HTR-8/SVneo (cell line): ENCODE data around the gene PDE4A.

ENCODE experiments used
- DNase-seq: peaks from one replicate; pipeline ENCODE4 v3.0.0; 2011; ENCODE audit warnings: low spot score, mixed read lengths; ENCODE audit not compliant: insufficient read length
- FAIRE-seq: peaks from 2 replicates; lab custom pipeline; 2011; peaks lifted over from hg19 to GRCh38; lab: Jason Lieb, UNC

PDE4A gene

DNA sequence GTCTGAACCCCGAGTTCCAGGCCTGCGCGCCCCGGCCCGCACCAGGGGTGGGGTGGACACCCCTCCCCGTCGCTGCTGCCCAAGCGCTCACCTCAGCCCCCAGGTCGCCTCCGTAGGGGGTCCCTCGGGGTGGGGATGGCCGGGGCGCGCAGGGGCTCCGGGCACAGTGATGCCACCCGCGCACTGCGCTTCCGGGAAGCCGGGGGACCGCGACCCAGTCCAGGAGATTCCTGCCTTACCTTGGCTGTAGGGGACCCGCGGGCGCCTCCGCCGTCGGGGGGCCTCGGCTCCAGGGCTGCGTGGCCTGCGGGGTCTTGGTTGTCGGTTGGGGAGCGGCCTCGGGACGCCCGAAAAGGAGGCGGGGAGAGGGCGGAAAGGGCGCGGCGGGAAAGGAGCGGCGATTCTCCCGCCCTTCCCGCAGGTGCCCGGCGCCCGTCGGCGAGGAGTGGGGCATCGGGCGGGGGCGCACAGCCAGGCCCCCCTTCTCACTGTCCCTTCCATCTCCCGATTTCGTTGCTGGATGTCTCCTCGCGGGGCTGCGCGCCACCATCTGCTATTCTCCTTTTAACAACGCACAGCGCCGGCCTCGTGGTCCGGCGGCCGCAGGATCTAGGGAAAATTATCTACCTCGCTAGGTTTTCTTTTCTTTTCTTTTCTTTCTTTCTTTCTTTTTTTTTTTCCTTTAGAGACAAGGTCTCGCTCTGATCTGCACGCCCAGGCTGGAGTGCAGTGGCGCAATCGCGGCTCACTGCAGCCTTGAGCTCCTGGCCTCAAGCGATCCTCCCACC is 82.9 kb downstream of the PDE4A start, which contains the start of gene KEAP1:
Gene KEAP1 (minus strand): TSS at position 355 of the 788 bp plus-strand sequence. CDS start 3,323 bp downstream, outside the sequence.
- peak; percentile 34 for DNase-seq
- peak; percentile 20 for FAIRE-seq

DNA sequence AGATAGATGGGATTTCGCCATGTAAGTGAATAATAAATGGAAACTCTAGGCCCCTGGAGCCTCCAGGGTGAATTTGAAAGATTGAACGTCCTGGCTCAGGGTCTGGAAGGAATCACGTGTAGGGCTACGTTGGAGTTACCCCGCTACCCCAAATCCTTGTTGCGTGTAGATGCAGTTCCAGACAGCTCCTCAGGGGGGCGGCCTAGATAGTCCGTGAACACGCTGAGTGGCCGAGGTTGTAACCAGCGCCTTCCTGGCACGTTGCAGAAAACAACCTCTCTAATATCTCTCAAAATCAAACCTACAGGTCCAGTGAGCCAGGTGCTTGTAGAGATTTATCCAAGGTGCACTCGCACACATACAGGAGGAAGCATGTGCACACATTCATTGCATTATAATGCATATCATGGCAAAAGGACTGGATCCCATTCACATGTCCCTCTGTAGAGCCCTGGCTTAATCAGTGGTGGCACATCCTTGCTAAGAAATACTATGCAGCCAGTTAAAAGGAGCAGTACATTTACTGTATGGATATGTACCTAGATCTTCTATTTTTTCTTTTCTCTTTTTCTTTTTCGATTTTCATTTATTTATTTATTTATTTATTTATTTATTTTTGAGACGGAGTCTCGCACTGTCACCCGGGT is 85.4 kb downstream of the PDE4A start:
- FAIRE-seq: peak; percentile 62
- DNase-seq: peak; percentile 51

DNA sequence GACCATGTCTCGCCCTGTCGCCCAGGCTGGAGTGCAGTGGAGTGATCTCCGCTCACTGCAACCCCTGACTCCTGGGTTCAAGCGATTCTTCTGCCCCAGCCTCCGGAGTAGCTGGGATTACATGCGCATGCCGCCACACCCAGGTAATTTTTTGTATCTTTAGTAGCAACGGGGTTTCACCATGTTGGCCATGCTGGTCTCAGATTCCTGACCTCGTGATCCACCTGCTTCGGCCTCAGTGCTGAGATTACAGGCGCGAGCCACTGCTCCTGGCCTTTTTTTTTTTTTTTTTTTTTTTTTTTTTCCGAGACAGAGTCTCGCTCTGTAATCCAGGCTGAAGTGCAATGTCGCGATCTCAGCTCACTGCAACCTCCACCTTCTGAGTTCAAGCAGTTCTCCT is 87.7 kb downstream of the PDE4A start:
- no peak for FAIRE-seq
- DNase-seq: no peak

DNA sequence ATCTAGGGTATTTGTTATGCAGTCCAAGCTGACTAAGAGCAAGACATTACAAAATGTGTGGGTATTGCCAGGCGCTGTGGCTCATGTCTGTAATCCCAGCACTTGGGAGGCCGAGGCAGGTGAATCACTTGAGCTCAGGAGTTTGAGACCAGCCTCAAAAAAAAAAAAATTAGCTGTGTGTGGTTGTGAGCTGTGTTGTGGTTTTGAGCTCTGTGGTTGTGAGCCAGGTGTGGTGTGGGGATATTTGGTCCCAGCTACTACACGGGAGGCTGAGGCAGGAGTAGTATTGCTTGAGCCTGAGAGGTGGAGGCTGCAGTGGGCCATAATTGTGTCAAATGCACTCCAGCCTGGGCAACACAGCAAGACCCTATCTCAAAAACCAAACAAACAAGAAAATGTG is 88.4 kb downstream of the PDE4A start:
- no peak for DNase-seq
- no peak for FAIRE-seq

DNA sequence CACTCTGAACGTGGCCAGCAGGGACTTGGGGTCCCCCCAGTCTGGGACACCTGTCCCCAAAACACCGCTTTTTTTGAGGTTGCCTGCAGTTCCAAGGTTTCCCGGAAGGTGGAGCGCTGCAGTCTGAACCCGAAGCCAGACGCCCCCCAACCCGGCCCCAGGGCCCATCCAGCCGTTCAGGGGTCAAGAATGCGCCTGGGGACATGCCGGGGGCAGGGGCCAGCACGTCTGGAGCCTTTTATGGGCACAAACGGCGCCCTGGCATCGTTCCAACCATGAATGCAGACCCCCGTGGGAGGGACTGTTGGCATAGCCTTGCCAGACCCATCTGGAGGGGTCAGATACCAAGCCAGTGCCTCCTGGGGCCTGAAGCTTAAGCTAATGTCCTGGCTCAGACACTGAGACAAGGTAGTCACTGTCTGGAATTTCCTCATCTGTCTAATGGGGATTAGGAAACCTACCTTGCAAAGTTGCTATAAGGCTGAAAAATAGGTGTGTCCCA is 90.0 kb downstream of the PDE4A start:
- FAIRE-seq: no peak
- peak; percentile 62 for DNase-seq

DNA sequence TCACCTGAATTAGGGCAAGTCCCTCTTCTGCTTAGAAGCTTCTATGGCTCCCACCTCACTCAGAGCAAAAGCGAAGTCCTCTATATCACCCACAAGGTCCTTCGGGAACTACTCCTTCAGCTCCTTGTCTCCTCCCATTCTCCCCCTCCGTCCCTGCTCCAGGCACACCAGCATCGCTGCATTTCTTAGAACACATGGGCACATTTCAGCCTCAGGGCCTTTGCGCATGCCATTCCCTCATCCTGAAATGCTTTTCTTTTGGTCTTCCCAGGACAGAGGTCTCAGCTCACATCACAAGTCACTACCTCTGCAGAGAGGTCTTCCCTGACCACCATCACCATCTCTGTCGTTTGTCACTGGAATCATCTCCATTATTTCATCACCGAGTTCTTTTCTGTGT is 92.9 kb downstream of the PDE4A start:
- DNase-seq (no peak), FAIRE-seq (no peak)

DNA sequence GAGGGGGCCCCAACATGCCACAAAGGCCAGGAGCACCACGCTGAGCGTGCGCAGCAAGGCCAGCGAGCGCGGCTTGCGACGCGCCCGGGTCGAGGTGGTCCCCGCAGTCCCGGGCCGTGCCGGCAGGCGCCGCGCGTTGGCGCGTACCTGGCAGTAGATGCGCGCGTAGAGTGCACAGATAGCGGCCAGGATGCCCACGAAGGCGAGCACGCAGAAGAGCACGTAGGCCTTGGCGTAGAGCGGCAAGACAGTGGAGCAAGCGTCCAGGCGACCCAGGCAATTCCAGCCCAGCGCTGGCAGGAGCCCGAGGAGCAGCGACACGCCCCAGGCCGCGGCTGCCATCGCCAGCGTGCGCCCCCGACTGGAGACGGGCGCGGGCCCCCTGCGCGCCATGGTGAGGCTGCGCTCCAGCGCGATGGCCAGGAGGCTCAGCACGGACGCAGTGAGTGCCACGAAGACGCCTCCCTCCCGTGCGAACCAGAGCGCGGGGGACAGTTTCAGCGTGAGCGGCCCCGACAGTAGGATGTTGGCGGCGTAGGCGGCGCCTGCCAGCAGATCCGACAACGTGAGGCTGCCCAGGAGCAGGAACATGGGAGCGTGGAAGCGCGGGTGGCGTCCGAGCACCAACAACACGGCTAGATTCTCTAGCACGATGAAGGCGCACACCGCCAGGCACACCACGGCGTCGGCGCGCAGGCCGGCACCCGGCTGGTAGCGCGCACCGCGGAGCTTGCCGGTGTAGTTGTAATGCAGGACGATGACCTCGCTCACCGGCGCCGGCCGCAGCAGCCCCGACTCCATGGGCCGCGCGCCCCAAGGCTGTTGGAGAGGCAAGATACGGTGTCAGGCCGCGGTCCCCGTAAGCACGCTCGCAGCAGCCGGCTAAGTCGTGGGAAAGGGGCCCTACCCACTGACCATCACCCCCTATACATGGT is 94.1 kb downstream of the PDE4A start:
- DNase-seq (no peak), FAIRE-seq (no peak)

DNA sequence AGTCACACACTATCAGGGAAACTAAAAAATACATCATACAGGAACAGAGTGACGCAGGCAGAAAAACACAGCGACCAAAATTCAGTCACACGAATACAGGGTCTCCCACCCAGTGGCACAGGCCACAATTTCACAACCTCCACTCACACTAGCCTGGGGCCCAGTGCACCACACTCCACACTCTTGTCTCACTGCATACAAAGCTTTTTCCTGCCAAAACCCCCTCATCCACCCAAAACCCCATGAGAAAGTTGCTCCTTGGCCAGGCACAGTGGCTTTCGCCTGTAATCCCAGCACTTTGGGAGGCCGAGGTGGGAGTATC is 95.7 kb downstream of the PDE4A start:
- no peak for FAIRE-seq
- DNase-seq: no peak

DNA sequence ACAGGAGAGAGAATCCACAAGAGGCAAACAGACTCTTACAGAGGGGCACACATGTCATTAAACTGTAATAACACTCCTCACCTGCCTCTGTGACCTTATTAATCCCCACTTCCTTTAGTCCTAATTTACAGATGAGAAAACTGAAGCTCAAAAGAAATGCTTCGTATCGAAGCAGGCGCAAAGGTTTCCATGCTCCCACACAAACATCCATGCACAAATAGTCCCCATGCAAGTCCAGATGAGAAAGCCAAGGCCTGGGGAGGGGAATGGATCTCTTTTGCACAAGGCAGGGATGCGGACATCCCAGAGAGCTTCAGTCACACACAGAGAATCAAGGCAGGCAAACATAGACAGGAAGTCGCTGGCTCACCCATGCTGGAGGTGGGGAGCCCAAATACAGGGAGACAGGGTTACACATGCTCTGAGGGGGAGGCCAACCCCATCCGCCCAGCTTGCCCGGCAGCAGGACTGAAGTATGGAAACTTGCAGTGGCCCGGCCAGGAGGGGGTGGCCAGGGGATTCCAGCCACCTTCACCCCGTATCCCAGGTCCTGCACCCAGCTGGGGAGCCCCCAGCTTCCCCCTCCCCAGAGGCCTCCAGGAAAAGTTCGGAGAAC is 96.4 kb downstream of the PDE4A start:
- DNase-seq (peak; percentile 64), FAIRE-seq (peak; percentile 80)

DNA sequence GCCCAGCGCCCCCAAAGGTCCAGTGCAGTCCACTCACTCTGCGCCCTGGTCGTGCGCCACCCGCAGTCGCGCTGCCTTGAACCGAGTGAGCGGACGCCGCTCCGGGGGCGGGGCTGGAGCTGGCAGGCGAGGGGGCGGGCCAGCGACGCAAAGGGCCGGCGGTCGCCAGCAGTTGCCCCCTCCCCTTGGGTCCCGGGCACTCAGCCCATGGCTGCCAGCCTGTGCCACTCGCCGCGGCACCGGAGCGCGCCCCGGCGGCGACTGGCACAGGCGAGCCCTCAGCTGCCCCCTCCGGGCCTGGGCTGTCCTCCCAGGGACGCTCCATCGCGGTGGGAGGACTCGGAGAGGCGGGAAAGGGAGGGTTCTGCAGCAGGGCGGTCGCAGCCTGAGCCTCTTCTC is 97.0 kb downstream of the PDE4A start, which contains the start of gene S1PR5:
Gene S1PR5 (minus strand): TSS at position 87 of the 399 bp plus-strand sequence. CDS start 2,436 bp downstream, outside the sequence.
- DNase-seq (peak; percentile 55), FAIRE-seq (peak; percentile 92)

DNA sequence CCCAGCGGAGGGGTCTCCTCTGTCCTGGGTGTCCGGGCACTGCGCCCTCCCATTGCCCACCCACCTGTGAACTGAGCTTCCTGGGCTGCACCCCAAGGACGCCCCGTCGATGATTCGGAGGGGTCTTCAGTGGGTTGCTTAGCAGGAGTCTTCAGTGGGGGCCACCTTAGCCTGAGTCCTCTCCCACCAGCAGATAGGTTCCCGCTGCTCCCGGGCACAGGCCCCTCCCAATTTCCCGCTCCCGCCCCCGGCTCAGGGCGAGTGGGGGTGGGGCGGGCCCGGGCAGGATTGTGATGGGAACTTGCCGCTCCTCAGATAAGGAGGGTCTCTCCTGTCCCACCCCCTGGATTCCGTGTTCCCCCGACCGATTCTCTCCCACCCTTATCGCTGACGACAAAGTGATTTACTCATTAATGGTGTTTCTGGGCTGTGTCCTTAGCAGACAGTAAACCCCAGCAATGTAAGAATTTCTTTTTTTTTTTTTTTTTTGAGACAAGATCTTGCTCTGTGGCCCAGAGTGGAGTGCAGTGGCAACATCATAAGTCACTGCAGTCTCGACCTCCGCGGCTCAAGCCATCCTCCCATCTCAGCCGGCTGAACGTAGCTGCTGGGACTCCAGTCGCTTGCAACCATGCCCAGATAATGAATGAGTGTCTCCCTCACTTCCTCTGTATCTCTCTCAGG is 97.6 kb downstream of the PDE4A start:
- FAIRE-seq (peak; percentile 33), DNase-seq (peak; percentile 87)

DNA sequence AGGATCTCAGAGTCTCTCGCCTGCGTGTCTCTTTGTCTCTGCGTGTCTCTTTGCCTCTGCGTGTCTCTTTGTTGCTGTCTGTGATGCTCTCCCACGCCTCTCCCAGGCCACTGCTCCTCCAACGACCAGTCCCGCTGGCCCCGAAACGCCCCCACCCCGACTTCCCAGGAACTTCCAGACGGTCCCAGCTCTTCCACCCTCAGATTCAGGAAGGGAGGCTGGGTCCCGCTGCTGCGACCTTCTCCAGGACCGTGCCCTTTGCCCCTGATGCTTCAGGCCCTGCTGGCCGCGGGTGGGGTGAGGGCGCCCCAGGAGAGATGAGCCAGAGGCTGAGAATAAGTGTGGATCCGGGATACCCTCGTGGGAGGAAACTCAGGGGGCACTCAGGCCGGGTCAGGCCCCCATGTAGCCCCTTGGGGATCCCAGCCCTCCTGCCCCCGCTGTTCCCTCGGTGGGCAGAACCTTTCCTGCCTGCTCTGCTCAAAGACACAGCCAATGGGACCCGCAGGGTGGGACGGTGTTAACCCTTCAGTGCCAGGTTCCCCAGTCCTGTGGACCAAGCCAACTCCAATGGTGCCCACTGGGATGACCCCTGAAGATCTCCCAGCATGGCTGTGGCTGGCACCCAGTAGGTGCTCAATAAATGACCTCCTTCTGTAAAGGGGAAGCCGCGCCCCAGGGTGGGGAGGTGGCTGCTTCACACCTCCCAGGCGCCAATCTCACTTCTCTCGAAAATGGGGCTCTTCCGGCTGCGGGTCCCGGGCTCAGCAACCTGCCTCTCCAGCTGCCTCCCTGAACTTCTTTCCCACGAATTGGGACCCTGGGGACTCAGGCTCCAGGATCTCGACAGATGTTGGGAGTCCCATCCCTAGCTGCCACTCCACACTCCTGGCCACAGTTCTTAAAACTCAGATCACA is 98.4 kb downstream of the PDE4A start:
- FAIRE-seq (no peak), DNase-seq (no peak)
